Measurements from ENCODE around the gene KLF13.
"Not testable (repeated sequence)": the region's sequence is repeated elsewhere in the genome, so short reads cannot be mapped to it uniquely, and the experiment has no call there.

The KLF13 gene

GRCh38 chr15:31347981-31348803 lies 21.6 kb downstream of the KLF13 start:
- no peak for DNase-seq

- DNase-seq: no peak
Observed at GRCh38 chr15:31349233-31350141, 22.9 kb downstream of the KLF13 start.

- DNase-seq: no peak
Observed at GRCh38 chr15:31350771-31351170, 24.1 kb downstream of the KLF13 start.

GRCh38 chr15:31352339-31352751 lies 25.7 kb downstream of the KLF13 start:
- no peak for DNase-seq

GRCh38 chr15:31352911-31353811 lies 26.5 kb downstream of the KLF13 start:
- DNase-seq: peak; percentile 53

- DNase-seq: no peak
Observed at GRCh38 chr15:31353931-31354330, 27.3 kb downstream of the KLF13 start.

GRCh38 chr15:31356097-31356496 lies 29.5 kb downstream of the KLF13 start:
- DNase-seq: not testable (repeated sequence)

GRCh38 chr15:31357148-31357547 lies 30.5 kb downstream of the KLF13 start:
- DNase-seq: no peak

- DNase-seq: no peak
Observed at GRCh38 chr15:31358163-31358562, 31.5 kb downstream of the KLF13 start.

- DNase-seq: no peak
Observed at GRCh38 chr15:31358957-31359701, 32.5 kb downstream of the KLF13 start.

GRCh38 chr15:31359702-31360111 lies 33.1 kb downstream of the KLF13 start:
- no peak for DNase-seq

- peak; percentile 57 for DNase-seq
Observed at GRCh38 chr15:31360158-31360561, 33.5 kb downstream of the KLF13 start.

- peak; percentile 65 for DNase-seq
Observed at GRCh38 chr15:31360843-31361763, 34.5 kb downstream of the KLF13 start.

- DNase-seq: no peak
Observed at GRCh38 chr15:31361764-31362515, 35.3 kb downstream of the KLF13 start.

- no peak for DNase-seq
Observed at GRCh38 chr15:31362886-31363285, 36.3 kb downstream of the KLF13 start.

- peak; percentile 2 for DNase-seq
Observed at GRCh38 chr15:31364301-31365031, 37.8 kb downstream of the KLF13 start.

GRCh38 chr15:31365032-31365654 lies 38.5 kb downstream of the KLF13 start:
- no peak for DNase-seq

- no peak for DNase-seq
Observed at GRCh38 chr15:31365655-31366127, 39.1 kb downstream of the KLF13 start.

Data from DMS79 (cell line).